ACC112 (cell line): Measurements from ENCODE around the gene RFNG.
"Not testable (repeated sequence)": the region's sequence is repeated elsewhere in the genome, so short reads cannot be mapped to it uniquely, and the experiment has no call there.

ENCODE experiments used
- H2AFZ ChIP-seq: fragments of 200-600 bp; sonication (generic); one replicate; pipeline ENCODE4 v1.6.0; 2017; ENCODE audit warnings: antibody characterized with exemption, low read length; ENCODE audit not compliant: unreplicated experiment
- H3K27ac ChIP-seq: fragments of 200-600 bp; sonication (generic); 2 replicates; pipeline ENCODE4 v1.5.1; 2014; ENCODE audit warnings: low read depth, mild to moderate bottlenecking, antibody characterized with exemption, low read length, moderate library complexity
- H3K27me3 ChIP-seq: fragments of 200-600 bp; sonication (generic); 2 replicates; pipeline ENCODE4 v1.6.1; 2014; ENCODE audit warnings: mild to moderate bottlenecking, antibody characterized with exemption, low read length, moderate library complexity, mixed read lengths; ENCODE audit not compliant: insufficient read depth
- H3K36me3 ChIP-seq: fragments of 200-600 bp; sonication (generic); 2 replicates; pipeline ENCODE4 v1.6.1; 2016; ENCODE audit warnings: mild to moderate bottlenecking, antibody characterized with exemption, low read length, moderate library complexity, mixed read lengths; ENCODE audit not compliant: insufficient read depth
- H3K4me1 ChIP-seq: fragments of 200-600 bp; sonication (generic); one replicate; pipeline ENCODE4 v1.6.1; 2016; ENCODE audit warnings: low read length, mixed read lengths; ENCODE audit not compliant: insufficient read depth, unreplicated experiment, control insufficient read depth
- H3K4me3 ChIP-seq: fragments of 200-600 bp; sonication (generic); 2 replicates; pipeline ENCODE4 v1.5.1; 2014; ENCODE audit warnings: mild to moderate bottlenecking, low read depth, low read length
- H3K79me2 ChIP-seq: fragments of 200-600 bp; sonication (generic); one replicate; pipeline ENCODE4 v1.6.0; 2016; ENCODE audit warnings: low read length; ENCODE audit not compliant: control insufficient read depth, unreplicated experiment, insufficient read depth

Gene RFNG

GRCh38 chr17:82048571-82048971 is 3.0 kb downstream of the RFNG start:
- no peaks in the 10 kb centered on the region for H3K36me3 ChIP-seq
- no peak overlapping the region for H3K4me3 ChIP-seq
- H3K27me3 ChIP-seq: no peaks in the 10 kb centered on the region
- H3K27ac ChIP-seq: no peak overlapping the region
- H3K79me2 ChIP-seq: peaks cover 17% of the 10 kb centered on the region
- H2AFZ ChIP-seq: no peak overlapping the region
- peaks cover 6% of the 10 kb centered on the region for H3K4me1 ChIP-seq

GRCh38 chr17:82047914-82048570 is 3.6 kb downstream of the RFNG start:
- H3K36me3 ChIP-seq: no peaks in the 10 kb centered on the region
- H3K79me2 ChIP-seq: peaks cover 12% of the 10 kb centered on the region

GRCh38 chr17:82047379-82047778 is 4.2 kb downstream of the RFNG start:
- Histone ChIP-seq H2AFZ (no peak overlapping the region), H3K36me3 (no peaks in the 10 kb centered on the region), H3K4me1 (no peaks in the 10 kb centered on the region), H3K79me2 (peaks cover 6% of the 10 kb centered on the region), H3K4me3 (no peak overlapping the region), H3K27ac (no peak overlapping the region), H3K27me3 (no peaks in the 10 kb centered on the region)

More at GRCh38 chr17:82047914-82048570, 3.6 kb downstream of the RFNG start:
- Histone ChIP-seq H3K4me3 (no peak overlapping the region), H3K4me1 (peaks cover 3% of the 10 kb centered on the region), H3K27ac (no peak overlapping the region), H3K27me3 (no peaks in the 10 kb centered on the region), H2AFZ (no peak overlapping the region)

GRCh38 chr17:82046903-82047302 is 4.7 kb downstream of the RFNG start:
- H3K27ac ChIP-seq: no peak overlapping the region
- no peaks in the 10 kb centered on the region for H3K4me1 ChIP-seq
- H3K4me3 ChIP-seq: no peak overlapping the region
- no peak overlapping the region for H2AFZ ChIP-seq
- H3K79me2 ChIP-seq: peaks cover under 1% of the 10 kb centered on the region
- H3K27me3 ChIP-seq: no peaks in the 10 kb centered on the region
- H3K36me3 ChIP-seq: no peaks in the 10 kb centered on the region

- H3K36me3 ChIP-seq: no peaks in the 10 kb centered on the region
- no peaks in the 10 kb centered on the region for H3K27me3 ChIP-seq
- H2AFZ ChIP-seq: no peak overlapping the region
- H3K27ac ChIP-seq: no peak overlapping the region
- H3K4me3 ChIP-seq: no peak overlapping the region
- H3K4me1 ChIP-seq: no peaks in the 10 kb centered on the region
- H3K79me2 ChIP-seq: no peaks in the 10 kb centered on the region
Measured at GRCh38 chr17:82045936-82046484, 5.6 kb downstream of the RFNG start.

GRCh38 chr17:82043507-82043906 is 8.1 kb downstream of the RFNG start:
- H3K4me1 ChIP-seq: no peaks in the 10 kb centered on the region
- H3K79me2 ChIP-seq: no peaks in the 10 kb centered on the region
- H3K27ac ChIP-seq: no peak overlapping the region
- H3K27me3 ChIP-seq: no peaks in the 10 kb centered on the region
- no peaks in the 10 kb centered on the region for H3K36me3 ChIP-seq
- no peak overlapping the region for H3K4me3 ChIP-seq
- no peak overlapping the region for H2AFZ ChIP-seq

- Histone ChIP-seq H2AFZ (no peak overlapping the region), H3K27me3 (no peaks in the 10 kb centered on the region), H3K4me3 (no peak overlapping the region), H3K79me2 (no peaks in the 10 kb centered on the region), H3K36me3 (no peaks in the 10 kb centered on the region), H3K27ac (no peak overlapping the region), H3K4me1 (no peaks in the 10 kb centered on the region)
Measured at GRCh38 chr17:82042649-82043048, 9.0 kb downstream of the RFNG start.

GRCh38 chr17:82041144-82041814 is 10.3 kb downstream of the RFNG start:
- no peaks in the 10 kb centered on the region for H3K36me3 ChIP-seq
- H2AFZ ChIP-seq: no peak overlapping the region
- H3K27me3 ChIP-seq: no peaks in the 10 kb centered on the region
- H3K27ac ChIP-seq: no peak overlapping the region
- H3K4me1 ChIP-seq: peaks cover 4% of the 10 kb centered on the region
- no peak overlapping the region for H3K4me3 ChIP-seq
- H3K79me2 ChIP-seq: no peaks in the 10 kb centered on the region

- H3K4me3 ChIP-seq: no peak overlapping the region
- H3K27me3 ChIP-seq: no peaks in the 10 kb centered on the region
- H2AFZ ChIP-seq: no peak overlapping the region
- no peak overlapping the region for H3K27ac ChIP-seq
- H3K36me3 ChIP-seq: no peaks in the 10 kb centered on the region
- peaks cover 4% of the 10 kb centered on the region for H3K4me1 ChIP-seq
- no peaks in the 10 kb centered on the region for H3K79me2 ChIP-seq
Measured at GRCh38 chr17:82039695-82040299, 11.8 kb downstream of the RFNG start.

- H3K36me3 ChIP-seq, H2AFZ ChIP-seq, H3K4me1 ChIP-seq, H3K4me3 ChIP-seq, H3K79me2 ChIP-seq, H3K27me3 ChIP-seq, H3K27ac ChIP-seq: not testable (repeated sequence)
Measured at GRCh38 chr17:82038796-82039409, 12.7 kb downstream of the RFNG start.
